NCI-H146 treated with DMSO at 0.1 percent for 48 hours (cell line): ENCODE data around the gene TMPRSS6.

Experiments
- DNase-seq: peaks from one replicate; lab custom pipeline; 2025; ENCODE audit not compliant: unreplicated experiment; lab: John Stamatoyannopoulos, UW

The TMPRSS6 gene

GRCh38 chr22:37109242-37109917, at the start of gene TMPRSS6:
TSS of gene TMPRSS6 (minus strand) at chr22:37109713. CDS start at chr22:37103417, 6,296 bp downstream.
- DNase-seq = no peak

DNA sequence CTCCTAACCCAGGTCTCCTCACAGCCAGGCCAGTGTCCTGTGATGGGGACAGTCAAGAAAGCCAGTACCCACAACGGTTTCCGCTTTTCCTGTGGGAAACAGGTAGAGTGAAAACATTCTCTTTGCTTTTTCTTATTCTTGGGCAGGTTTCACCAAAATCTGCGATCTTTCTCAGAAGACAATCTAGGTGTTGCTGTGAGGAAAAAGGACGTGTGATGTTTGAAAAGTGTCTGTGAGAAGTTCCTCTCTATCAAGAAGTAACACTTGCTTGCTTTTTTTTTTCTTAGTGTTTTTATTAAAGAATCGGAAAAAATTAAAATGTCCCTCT, 49.4 kb upstream of the TMPRSS6 start:
- no peak for DNase-seq

GRCh38 chr22:37157516-37158285, 48.2 kb upstream of the TMPRSS6 start:
- DNase-seq = no peak

DNA sequence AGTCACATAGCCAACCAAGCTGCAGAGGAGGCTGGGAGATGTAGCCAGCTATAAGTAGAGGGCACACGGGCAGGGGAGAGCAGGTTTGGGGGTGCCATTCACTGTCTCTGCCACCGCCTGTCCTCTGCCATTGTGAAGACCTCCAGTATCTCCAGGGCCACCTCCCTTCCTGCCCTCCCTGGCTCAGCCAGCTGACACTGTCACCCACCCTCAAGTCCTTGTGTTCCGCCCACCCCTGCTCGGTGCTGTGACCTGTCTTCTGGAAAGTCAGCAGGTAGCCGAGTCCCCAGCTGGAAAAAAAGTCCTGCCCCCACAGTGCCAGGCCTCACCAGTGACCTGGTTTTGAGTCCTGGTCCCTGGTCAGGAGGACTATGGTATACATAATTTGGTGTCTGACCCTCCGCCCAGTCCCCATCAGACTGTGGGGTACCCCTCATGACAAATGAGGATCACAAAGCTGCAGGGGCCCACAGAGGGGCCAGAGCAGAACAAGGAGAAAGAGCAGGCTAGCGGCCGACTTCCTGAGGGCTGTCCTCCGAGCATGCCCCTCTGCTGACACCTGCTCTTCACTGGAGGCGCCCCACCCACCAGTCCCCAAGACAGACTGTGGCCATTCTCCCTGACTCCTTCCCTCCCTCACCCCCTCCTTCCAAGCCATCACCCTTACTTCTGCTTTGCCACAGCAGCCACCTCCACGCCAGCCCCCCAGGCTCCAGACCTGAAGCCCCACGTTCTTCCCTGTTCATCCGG, 47.3 kb upstream of the TMPRSS6 start:
- DNase-seq = no peak

- DNase-seq = no peak
Observed at GRCh38 chr22:37155971-37156370, 46.5 kb upstream of the TMPRSS6 start.

- DNase-seq = no peak
Observed at GRCh38 chr22:37154925-37155712, 45.6 kb upstream of the TMPRSS6 start.

GRCh38 chr22:37153901-37154300, 44.4 kb upstream of the TMPRSS6 start:
- DNase-seq = no peak

DNA sequence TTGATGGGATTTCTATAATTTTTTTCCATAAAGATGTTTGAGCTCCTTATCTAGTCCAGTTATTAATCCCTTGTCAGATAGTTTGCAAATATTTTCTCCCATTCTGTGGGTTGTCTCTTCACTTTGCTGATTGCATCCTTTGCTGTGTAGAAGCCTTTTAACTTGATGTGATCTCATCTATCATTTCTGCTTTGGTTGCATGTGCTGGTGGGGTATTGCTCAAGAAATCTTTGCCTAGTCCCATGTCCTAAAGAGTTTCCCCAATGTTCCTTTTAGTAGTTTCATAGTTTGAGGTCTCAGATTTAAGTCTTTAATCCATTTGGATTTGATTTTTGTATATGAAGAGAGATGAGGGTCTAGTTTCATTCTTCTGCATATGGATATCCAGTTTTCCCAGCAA, 41.9 kb upstream of the TMPRSS6 start:
- DNase-seq = no peak

DNA sequence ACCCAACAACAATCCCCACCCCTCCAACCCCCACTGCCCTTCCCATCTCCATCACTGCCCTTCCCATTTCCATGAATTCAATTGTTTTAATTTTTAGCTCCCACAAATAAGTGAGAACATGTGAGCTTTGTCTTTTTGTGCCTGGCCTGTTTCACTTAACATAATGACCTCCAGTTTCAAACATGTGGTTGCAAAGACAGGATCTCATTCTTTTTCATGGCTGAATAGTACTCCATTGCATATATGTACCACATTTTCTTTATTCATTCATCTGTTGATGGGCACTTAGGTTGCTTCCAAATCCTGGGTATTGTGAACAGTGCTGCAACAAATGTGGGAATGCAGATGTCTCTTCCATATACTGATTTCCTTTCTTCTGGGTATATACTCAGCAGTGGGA, 41.2 kb upstream of the TMPRSS6 start:
- no peak for DNase-seq

- DNase-seq = no peak
Observed at GRCh38 chr22:37148742-37149665, 39.5 kb upstream of the TMPRSS6 start.

- DNase-seq = no peak
Observed at GRCh38 chr22:37148031-37148651, 38.6 kb upstream of the TMPRSS6 start.

- no peak for DNase-seq
Observed at GRCh38 chr22:37147186-37147990, 37.9 kb upstream of the TMPRSS6 start.

GRCh38 chr22:37146507-37147180, 37.1 kb upstream of the TMPRSS6 start:
- DNase-seq = no peak

DNA sequence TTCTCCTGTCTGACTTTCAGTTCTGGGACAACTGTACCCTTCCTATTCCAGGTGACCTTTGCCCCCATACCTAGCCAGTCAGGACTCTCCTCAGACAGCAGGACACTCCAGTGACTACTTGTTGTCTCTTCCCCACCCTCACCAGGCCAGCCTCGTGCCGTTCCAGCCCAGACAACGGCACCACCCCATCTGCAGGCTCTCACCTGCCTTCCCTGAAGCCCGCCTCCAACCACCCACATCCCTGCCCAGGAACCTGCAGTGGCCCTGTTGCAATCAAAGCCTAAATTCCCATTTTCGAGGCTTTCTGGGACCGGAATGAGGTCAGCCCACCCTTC, 36.5 kb upstream of the TMPRSS6 start:
- DNase-seq = no peak

DNA sequence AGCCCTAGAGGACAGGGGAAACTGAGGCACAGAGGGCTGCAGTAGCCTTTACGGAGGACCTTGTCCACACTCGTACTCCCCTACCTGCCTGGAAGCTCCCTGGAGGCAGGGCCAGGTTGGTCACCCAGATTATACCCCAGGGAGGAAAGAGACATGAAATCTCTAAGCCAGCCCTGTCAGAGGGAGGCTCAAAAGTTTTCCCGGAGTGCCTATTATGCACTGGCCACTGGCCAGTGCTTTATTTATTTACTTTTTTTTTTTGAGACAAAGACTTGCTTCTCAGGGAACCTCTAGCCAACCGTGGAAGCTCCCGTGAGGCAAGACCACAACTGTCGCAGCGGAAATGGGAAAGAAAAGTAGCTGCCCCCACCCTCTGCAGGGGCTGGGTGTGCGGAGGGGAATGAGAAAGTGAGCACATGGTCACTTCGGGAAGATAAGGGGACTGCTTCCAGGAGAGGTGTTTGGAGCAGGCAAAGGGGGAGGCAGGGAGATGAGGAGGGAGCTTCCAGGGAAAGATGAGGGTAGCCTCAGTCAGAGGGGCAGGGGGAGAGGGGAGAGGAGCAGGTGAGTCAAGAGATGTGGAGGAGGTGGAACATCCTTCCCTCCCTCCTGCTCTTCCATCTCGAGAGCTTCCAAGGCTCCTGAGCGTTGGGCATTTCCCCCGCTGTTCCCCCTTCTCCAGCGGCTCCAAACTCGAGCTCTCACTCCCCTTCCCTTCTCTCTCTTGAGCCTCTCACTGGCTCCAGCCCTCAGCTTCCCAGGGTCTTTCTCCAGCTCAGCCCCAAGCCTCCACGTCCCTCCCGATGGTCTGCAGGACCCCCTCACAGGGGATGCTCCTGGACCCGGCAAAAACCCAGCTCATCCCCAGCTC, 35.9 kb upstream of the TMPRSS6 start:
- no peak for DNase-seq

- no peak for DNase-seq
Observed at GRCh38 chr22:37144180-37144554, 34.7 kb upstream of the TMPRSS6 start.

- DNase-seq = no peak
Observed at GRCh38 chr22:37141971-37142370, 32.5 kb upstream of the TMPRSS6 start.

- no peak for DNase-seq
Observed at GRCh38 chr22:37141476-37141875, 32.0 kb upstream of the TMPRSS6 start.
